ENCODE measurements around the gene EPB41L5.
A peak's percentile ranks its signal among the peaks of the same experiment; 100 is the strongest.
"Not testable (repeated sequence)": the region's sequence is repeated elsewhere in the genome, so short reads cannot be mapped to it uniquely, and the experiment has no call there.

The EPB41L5 gene

DNA sequence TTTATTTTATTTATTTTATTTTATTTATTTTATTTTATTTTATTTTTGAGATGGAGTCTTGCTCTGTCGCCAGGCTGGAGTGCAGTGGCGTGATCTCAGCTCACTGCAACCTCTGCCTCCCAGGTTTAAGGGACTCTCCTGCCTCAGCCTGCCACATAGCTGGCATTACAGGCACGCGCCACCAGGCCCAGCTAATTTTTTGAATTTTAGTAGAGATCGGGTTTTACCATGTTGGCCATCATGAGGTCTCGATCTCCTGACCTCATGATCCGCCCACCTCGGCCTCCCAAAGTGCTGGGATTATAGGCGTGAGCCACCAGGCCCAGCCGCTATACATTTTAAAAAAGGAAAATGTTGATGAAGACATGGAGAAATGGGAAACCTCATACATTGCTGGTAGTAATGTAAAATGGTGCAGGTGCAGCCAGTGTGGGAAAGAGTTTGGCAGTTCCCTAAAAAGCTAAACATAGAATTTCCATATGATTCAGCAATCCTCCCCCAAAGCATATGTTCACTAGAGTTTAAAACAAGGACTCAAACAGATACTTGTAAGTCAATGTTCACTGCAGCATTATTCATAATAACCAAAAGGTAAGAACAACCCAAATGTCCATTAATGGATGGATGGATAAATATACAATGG lies 187.1 kb downstream of the EPB41L5 start:
- DNase-seq (ENCODE audit: low spot score): not testable (repeated sequence)

- no peak for DNase-seq (ENCODE audit: low spot score)
Measured at GRCh38 chr2:120203251-120204021, 190.6 kb downstream of the EPB41L5 start.

DNA sequence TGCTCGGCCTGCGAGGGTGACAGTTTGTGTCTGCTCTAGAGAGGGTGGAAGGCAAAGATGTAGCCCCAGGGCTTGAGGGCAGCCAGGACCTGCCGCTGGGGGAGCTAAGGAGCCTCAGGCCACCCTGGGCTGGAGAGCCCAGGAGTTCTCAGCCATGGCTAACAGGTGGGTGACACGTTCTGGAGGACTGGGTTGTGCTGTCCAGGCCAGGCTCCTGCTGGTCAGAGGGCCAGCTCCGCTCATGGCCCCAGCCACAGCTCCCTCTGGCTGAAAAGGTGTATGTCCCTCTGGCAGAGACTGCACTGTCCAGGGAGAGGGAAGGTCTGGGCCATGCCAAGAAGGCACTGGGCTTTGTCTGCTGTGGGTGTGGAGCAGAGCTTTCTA lies 191.1 kb downstream of the EPB41L5 start:
- no peak for DNase-seq (ENCODE audit: low spot score)

DNA sequence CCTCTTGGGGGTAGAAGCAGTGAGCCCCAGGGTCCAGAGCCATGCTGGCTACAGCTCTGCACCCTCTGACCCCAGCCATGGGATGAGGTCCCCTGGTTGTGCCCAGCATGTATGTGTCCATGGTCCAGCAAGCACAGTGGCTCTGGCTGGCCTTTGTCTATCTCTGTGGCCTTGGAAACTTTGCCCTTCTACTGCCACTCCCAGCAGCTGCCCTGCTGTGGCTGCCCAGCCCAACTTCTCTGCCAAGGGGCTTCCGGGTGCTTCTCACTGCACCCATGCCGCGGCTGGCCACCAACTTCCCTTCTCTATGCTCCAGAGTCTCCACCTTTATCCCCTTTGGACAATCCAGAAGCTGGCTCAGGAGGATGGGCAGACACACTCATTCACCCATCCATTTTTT lies 191.5 kb downstream of the EPB41L5 start:
- DNase-seq (ENCODE audit: low spot score): no peak

GRCh38 chr2:120204945-120205670 lies 192.2 kb downstream of the EPB41L5 start:
- DNase-seq (ENCODE audit: low spot score): no peak

DNA sequence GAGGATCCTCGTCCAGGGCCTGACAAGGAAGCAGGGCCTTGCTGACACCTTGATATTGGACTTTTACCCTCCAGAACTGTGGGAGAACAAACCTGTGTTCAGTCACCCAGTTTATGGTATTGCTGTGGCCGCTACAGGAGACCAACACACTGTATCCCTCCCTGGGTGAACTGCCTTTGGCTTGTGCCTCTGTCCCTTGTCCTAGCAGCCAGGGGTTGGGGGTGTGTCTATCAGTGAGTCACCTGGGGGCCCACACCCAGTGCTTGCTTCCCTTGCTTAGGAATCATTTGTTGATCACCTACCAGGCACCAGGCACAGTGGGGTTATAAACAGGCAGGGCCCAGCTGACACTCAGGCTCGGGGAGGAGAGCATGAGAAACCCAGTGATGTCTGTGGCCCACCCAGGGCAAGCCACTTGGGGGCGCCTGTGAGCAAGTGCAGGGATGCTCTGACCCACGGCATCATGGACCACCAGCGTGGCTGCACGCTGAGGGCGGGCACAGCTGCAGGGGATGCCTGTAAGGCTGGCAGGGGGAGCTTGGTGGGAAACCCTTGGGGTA lies 193.2 kb downstream of the EPB41L5 start:
- peak; percentile 42 for DNase-seq (ENCODE audit: low spot score)

DNA sequence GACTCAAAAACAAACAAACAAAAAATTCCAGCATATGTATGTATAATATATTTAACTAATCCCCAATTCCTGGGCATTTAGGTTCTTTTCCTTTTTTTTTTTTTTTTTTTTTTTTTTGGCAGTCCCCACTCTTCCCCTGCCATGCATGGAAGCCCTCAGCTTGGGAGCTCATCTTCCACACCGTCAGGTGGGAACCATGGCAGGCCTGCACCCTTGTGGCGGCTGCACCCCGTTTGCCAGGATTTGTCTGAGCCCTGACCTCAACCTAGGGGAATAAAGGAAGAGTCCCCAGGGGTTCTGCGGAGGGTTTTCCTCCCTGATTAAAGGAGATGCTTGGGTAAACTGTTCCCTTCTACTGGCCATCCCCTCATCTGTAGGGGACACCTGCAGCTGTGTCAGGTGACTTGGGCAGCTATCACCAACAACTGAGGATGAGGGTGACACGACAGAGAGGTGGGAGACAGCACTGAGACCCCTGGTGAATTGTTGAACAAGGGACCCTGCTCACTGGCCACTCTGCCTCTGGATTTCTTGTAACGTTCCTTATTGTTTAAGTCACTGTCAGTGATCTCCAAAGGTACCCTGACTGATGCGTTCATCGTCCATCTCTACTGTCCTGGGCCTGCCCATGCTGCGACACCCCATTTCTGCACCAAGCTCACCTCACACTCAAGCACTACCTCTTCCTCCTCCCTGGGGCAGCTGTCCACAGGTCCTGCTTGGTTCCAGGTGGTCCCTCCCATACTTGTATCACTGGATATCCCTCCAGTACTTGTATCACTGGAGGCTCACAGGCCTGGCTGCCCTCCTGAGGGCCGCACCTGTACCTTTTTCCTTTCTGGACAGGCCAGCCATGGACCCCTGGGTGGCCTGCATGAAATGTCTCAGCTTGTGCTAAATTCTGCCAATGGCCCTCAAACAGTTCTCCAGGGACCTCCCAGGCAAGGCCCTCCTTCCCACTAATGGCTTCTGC lies 195.8 kb downstream of the EPB41L5 start:
- DNase-seq (ENCODE audit: low spot score): no peak

DNA sequence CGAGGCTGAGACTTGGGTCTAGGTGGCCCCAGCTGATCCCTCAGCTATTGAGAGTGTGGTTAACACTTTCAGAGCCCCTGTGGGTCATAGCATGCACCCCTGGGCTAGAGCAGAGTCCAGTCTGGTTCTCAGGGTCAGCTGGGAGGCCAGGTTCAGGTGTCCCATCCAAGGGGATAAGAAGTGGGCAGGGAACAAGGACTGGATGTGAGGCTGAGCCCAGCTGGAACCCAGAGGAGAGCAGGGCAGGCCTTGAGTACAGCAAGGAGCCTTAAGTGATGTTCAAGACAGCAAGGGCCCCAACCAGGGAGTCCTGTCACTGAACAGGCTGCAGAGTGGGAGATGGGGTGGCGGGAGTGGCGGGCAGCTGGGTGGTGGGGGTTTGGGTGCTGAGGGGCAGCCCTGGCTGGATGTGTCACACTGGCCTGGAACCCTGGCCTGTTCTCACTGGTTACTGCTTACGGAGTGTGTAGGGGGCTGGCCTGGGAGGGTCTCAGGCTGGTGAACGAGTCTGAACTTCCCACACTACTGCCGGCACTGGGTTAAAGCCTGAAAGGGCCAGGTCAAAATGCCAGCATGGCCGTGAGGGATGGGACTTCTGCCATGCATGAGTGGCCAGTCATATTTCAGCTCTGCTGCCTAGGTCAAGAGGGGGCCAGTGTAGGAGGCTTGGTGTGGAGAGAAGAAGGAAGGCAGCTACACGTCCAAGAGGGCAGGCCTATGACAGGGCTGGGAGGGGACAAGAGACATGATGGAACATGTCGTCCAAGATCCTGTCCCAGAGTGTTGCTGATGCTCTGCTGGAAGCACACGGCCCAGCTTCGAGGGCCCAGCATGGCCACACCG lies 196.8 kb downstream of the EPB41L5 start:
- DNase-seq (ENCODE audit: low spot score): no peak

DNA sequence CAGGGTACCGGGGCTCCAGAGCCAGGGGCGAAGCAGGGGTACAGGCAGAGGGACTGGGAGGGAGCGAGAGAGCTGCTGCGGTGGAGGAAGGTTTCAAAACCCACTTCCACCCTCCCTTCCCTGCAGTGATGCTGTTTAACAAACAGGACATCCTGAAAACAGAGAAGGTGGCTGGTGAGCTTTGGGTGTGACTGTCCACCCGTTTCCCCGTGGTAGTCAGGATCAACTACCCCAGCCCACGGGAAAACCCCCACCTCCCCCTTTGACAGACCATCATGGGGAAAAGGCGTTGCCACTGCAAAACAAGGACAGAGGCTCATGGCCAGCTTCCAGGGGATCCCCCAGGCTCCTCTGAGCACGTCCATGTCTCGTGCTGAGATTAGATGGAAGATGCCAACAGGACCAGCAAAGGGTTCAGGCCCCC lies 197.4 kb downstream of the EPB41L5 start:
- no peak for DNase-seq (ENCODE audit: low spot score)

GRCh38 chr2:120218181-120218580 lies 205.3 kb downstream of the EPB41L5 start:
- no peak for DNase-seq (ENCODE audit: low spot score)

DNA sequence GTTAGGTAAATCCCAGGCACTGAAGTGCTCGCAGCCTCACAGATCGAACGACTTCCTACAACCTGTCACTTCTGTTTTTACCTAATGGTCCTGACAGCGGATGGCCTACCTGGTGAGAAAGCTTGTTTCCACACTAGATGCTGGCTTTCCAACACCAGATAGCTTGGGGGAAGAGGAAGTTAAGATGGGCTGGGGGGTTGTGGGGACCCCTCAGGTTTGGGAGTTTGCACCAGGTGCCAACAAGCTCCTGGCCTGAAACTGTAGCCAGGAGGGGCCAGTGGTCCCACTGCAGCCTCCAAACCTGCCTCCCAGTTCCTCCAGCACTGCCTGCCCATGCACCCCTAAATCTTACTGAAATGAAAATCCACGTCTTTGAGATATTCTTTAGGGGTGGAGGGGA lies 206.4 kb downstream of the EPB41L5 start:
- DNase-seq (ENCODE audit: low spot score): no peak

GRCh38 chr2:120219766-120220165 lies 206.9 kb downstream of the EPB41L5 start:
- DNase-seq (ENCODE audit: low spot score): no peak

DNA sequence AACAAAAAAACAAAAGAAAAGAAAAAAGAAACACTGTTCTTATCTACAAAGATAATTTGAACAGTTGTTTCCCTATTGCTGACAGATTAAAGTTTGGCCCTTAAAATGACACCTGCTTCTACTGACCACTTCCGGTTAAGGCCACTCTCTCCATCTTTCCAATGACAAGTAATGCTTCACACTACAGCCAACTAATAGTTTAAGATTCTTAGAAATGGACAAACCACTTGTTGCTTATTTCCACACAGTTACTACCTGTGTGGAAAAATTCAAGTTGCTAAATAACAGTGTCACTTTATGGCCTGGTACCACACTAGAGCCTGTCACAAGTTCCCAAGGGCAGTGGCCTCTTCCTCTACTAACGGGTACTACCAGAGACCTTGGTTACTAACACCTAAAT lies 207.9 kb downstream of the EPB41L5 start:
- no peak for DNase-seq (ENCODE audit: low spot score)

GRCh38 chr2:120221616-120222015 lies 208.7 kb downstream of the EPB41L5 start:
- DNase-seq (ENCODE audit: low spot score): no peak

- no peak for DNase-seq (ENCODE audit: low spot score)
Measured at GRCh38 chr2:120222186-120223033, 209.5 kb downstream of the EPB41L5 start.

- DNase-seq (ENCODE audit: low spot score): peak; percentile 92
Measured at GRCh38 chr2:120223034-120223912, 210.4 kb downstream of the EPB41L5 start, which contains the start of gene TMEM185B. TSS of gene TMEM185B (minus strand) at chr2:120223400. CDS start at chr2:120222976, 424 bp downstream.

DNA sequence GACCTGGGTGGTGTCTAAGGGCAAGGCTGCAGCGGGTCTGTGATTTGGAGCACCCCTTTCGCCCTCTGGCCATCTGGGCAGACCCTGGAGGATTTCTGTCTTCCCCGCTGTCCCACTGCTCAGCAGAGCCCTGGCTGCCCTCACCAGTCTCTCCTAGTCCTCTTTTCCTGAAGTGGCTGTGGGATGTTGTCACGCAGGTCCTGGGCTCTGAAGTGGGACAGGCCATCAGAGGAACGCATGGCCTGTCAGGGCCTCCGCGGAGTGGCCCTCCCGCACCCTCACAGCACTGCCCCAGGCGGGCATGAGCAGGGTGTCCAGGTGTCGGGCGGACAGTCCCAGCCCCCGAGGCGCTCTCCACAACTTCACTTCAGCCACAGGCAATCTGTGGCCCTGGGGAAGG lies 211.4 kb downstream of the EPB41L5 start:
- DNase-seq (ENCODE audit: low spot score): no peak

DNA sequence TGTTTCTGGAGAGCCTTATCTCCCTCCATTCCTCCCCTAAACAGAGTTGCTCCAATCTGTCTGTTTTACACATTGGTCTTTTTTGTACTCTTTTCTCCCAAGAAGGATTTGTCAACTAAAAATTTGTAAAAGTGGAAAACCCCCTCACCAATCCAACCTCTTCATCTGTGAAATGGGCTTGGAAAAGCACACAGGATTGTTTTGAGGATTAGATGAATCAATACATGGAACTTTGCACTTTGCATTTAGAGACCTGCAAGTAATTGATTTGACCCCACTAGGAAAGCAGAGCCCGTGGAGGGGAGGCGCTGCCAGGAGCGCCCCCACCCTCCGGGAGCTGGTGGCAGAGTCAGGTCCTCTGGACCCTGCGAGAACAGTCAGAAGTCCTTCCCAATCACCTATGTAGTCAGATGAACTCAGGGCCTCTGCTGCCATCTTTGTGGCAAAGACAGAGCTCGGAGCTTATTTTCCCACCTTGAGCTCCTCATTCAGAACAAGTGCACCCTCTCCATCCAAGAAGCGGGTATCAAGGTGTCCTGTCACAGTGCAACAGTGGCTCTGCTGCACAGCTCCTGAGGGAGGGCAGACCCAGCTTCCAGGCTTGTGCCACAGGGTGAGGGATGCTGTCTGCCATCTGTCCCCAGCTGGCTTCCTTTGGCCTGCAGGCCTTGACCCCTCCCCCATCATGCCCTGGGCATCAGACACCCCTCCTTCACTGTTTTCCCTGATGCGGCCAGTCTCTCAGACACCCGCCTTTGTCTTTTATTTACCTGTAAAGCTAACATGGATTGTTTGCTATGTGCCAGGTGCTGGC lies 212.1 kb downstream of the EPB41L5 start:
- DNase-seq (ENCODE audit: low spot score): no peak

All from activated CD4-positive, alpha-beta T cell treated with anti-CD3 and anti-CD28 coated beads, Interleukin-2, Interleukin-4, amounts not matched to agents 100 ng/mL and 50 ng/mL, durations not matched to agents 16 hours and 8 hours (primary cell).